Breast epithelium (tissue), 4 donors: ENCODE measurements around the gene MIXL1. TPM values are rescaled to one million over a fixed set of nuclear protein-coding genes. Genes with fewer than 3 reads are reported as not detected.

Source experiments
- DNase-seq, 2 donors: peaks; one replicate each; pipeline ENCODE4 v3.0.0-alpha.2; 2019; ENCODE audit warnings: low spot score in 2 of 2
- H3K27ac ChIP-seq, 2 donors: fragments of 200-600 bp; sonication (generic) in 1 of 2; one replicate each; pipeline ENCODE4 v1.5.1; 2016 to 2019; ENCODE audit warnings: mild to moderate bottlenecking in 1 of 2
- H3K27me3 ChIP-seq, 2 donors: fragments of 200-600 bp; sonication (generic) in 1 of 2; one replicate each; pipeline versions ENCODE4 v1.5.1 to v1.6.0; 2017 to 2019; ENCODE audit warnings: control low read depth in 1 of 2, mild to moderate bottlenecking in 1 of 2
- H3K36me3 ChIP-seq: fragments of 200-600 bp; one replicate; pipeline ENCODE4 v1.5.1; 2019
- H3K4me1 ChIP-seq, 2 donors: fragments of 200-600 bp; sonication (generic); one replicate each; pipeline ENCODE4 v1.5.1; 2016 to 2019; ENCODE audit warnings: control low read depth in 1 of 2
- H3K4me3 ChIP-seq, 3 donors: fragments of 200-600 bp; sonication (generic); 1 replicate in 2 of 3; 2 replicates in 1 of 3; pipeline ENCODE4 v1.5.1; 2016 to 2019; ENCODE audit warnings: mild to moderate bottlenecking in 3 of 3, moderate library complexity in 2 of 3
- H3K9me3 ChIP-seq, 2 donors: fragments of 200-600 bp; sonication (generic) in 1 of 2; one replicate each; pipeline ENCODE4 v1.5.1; 2016 to 2019; ENCODE audit warnings: control low read depth in 1 of 2
- POLR2A ChIP-seq: fragments of 450-650 bp; IDR thresholded peaks from one replicate; pipeline ENCODE4 v1.6.1; 2016; ENCODE audit warnings: antibody characterized with exemption, mild to moderate bottlenecking, moderate library complexity
- POLR2AphosphoS5 ChIP-seq, 3 donors: sonication (generic); formaldehyde crosslinking; IDR thresholded peaks; one replicate each; pipeline ENCODE4 v1.6.1; 2017; ENCODE audit warnings: antibody characterized with exemption in 3 of 3
- intact Hi-C: fragments of 100-400 bp; cut with DNase I; formaldehyde crosslinking; loops from one replicate; pipeline ENCODE4 v1.15.1; 2023; ENCODE audit warnings: low total_unique reads
- total RNA-seq, 3 donors: library from RNA; depleted of rRNA; stranded (reverse); fragments of >200 nt; gene quantifications; one replicate each; pipeline ENCODE4 v1.1.0, GENCODE V29; 2016
- TF ChIP-seq, protein P1 (sequence below), 3 donors: fragments of 450-650 bp; IDR thresholded peaks; one replicate each; pipeline ENCODE4 v1.5.1; 2016 to 2017; ENCODE audit warnings: antibody characterized with exemption in 3 of 3, mild to moderate bottlenecking in 3 of 3, moderate library complexity in 3 of 3

Gene MIXL1
- total RNA-seq, 3 donors from 2014 or later = not detected

DNA sequence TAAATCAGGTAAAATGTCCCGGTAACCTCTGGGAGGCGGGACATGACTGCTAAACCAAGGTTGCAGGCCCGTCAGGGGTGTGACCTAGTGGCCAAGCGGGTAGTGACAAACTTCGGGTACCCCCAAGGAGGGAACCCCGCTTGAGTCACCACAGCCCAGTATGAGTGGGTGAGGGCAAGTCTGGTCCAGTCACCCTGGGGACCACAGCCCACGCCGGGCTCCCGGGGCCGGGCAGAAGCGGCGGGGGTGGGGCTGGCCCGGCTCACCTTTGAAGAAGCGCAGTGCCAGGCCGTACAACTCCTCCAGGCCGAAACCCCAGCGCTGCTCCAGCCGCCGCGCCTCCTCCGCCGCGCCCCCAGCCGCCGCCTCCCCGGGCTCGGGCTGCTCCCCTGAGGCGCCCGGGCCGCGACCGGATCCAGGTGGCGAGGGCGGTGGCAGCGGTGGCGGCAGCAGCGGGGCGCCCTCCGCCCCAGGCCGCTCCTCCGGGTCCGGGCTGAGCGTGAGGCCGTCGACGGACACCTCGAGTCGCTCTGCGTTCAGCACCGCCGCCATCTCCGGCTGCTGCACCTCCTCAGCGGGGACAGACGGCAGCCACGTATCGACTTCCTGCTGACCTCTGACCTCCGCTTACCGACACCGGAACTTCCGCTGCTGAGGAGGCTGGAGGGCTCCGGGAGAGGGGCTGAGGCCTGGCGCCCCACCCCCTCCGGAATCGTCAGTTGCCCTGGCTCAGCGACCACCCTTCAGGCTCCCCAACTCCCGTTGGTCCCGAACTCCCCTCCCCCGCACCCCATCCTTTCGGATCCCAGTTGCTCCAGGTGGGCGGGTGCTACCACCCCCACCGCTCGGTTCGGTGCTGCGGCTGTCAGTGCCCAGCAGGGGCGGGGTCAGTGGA is 37.1 kb upstream of the MIXL1 start, which contains the start of gene ACBD3:
ACBD3 (minus strand) TSS at position 618 of the 895 bp plus-strand sequence; CDS start at position 552, 66 bp downstream.
- no peaks in the 10 kb centered on the region for H3K27me3 ChIP-seq
- intact Hi-C loops = loop anchor here (10.0 kb wide), 1 partner anchor 72 kb away; no protein-coding TSS in a partner anchor
- peak within 1 kb of the TSS; percentile 97 to 98 for H3K27ac ChIP-seq
- DNase-seq = peak; percentile 82 to 86
- H3K4me1 ChIP-seq = peaks cover 0 to 6% of the 10 kb centered on the region in 2 donors
- peak; percentile 85 to 96 (median 89) for TF ChIP-seq POLR2AphosphoS5 (IDR thresholded peaks at IDR 0.05)
- TF ChIP-seq, protein P1, sequence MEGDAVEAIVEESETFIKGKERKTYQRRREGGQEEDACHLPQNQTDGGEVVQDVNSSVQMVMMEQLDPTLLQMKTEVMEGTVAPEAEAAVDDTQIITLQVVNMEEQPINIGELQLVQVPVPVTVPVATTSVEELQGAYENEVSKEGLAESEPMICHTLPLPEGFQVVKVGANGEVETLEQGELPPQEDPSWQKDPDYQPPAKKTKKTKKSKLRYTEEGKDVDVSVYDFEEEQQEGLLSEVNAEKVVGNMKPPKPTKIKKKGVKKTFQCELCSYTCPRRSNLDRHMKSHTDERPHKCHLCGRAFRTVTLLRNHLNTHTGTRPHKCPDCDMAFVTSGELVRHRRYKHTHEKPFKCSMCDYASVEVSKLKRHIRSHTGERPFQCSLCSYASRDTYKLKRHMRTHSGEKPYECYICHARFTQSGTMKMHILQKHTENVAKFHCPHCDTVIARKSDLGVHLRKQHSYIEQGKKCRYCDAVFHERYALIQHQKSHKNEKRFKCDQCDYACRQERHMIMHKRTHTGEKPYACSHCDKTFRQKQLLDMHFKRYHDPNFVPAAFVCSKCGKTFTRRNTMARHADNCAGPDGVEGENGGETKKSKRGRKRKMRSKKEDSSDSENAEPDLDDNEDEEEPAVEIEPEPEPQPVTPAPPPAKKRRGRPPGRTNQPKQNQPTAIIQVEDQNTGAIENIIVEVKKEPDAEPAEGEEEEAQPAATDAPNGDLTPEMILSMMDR (IDR thresholded peaks at IDR 0.05) = no peak
- TF ChIP-seq POLR2A = peak; percentile 88
- no peaks in the 10 kb centered on the region for H3K36me3 ChIP-seq
- H3K4me3 ChIP-seq = peak within 1 kb of the TSS; percentile 84 to 92 (median 89)
- H3K9me3 ChIP-seq = no peaks in the 10 kb centered on the region

GRCh38 chr1:226187019-226187322 is 36.5 kb upstream of the MIXL1 start:
- Histone ChIP-seq H3K4me3 (peak overlapping the region; percentile 84 to 92 (median 89)), H3K27ac (peak overlapping the region; percentile 97 to 98), H3K9me3 (no peaks in the 10 kb centered on the region), H3K4me1 (peaks cover 0 to 6% of the 10 kb centered on the region in 2 donors), H3K27me3 (no peaks in the 10 kb centered on the region), H3K36me3 (no peaks in the 10 kb centered on the region)
- intact Hi-C loops = loop anchor here (10.0 kb wide), 1 partner anchor 72 kb away; no protein-coding TSS in a partner anchor
- no peak for DNase-seq
- no peak for TF ChIP-seq POLR2AphosphoS5 (IDR thresholded peaks at IDR 0.05)
- no peak for TF ChIP-seq POLR2A
- TF ChIP-seq, protein P1 (IDR thresholded peaks at IDR 0.05) = no peak

DNA sequence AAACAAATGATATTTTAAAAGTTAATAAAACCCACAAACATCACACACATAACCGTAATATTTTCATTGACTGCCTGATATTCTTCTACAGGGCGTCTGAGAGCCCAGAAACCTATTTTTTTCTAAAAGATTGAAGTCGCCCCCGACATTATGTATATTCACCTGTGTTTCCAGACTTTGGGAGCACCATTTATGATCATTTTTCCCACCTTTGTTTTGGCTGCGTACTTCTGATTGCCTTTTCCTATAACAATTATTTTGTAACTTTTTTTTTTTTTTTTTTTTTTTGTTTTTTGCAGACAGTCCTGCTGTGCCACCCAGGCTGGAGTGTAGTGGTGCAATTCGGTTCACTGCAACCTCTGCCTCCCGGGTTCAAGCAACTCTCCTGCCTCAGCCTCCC is 36.1 kb upstream of the MIXL1 start:
- Histone ChIP-seq H3K9me3 (no peaks in the 10 kb centered on the region), H3K4me3 (peak overlapping the region; percentile 84 to 92 (median 89)), H3K4me1 (peaks cover 0 to 6% of the 10 kb centered on the region in 2 donors), H3K27me3 (no peaks in the 10 kb centered on the region), H3K36me3 (no peaks in the 10 kb centered on the region), H3K27ac (peak overlapping the region in 1 of 2 donors; percentile 97)
- no peak for TF ChIP-seq POLR2A
- no peak for TF ChIP-seq POLR2AphosphoS5 (IDR thresholded peaks at IDR 0.05)
- TF ChIP-seq, protein P1 (IDR thresholded peaks at IDR 0.05) = no peak
- intact Hi-C loops = loop anchor here (10.0 kb wide), 1 partner anchor 73 kb away; no protein-coding TSS in a partner anchor
- DNase-seq = no peak

GRCh38 chr1:226195144-226195543 is 28.3 kb upstream of the MIXL1 start:
- DNase-seq = no peak
- no peak overlapping the region for H3K4me3 ChIP-seq
- H3K4me1 ChIP-seq = no peaks in the 10 kb centered on the region
- H3K27ac ChIP-seq = no peak overlapping the region
- no peaks in the 10 kb centered on the region for H3K27me3 ChIP-seq
- TF ChIP-seq POLR2AphosphoS5 (IDR thresholded peaks at IDR 0.05) (no peak), POLR2A (no peak)
- TF ChIP-seq, protein P1 (IDR thresholded peaks at IDR 0.05) = no peak
- H3K9me3 ChIP-seq = no peaks in the 10 kb centered on the region
- H3K36me3 ChIP-seq = no peaks in the 10 kb centered on the region
- intact Hi-C loops = no loop called here

DNA sequence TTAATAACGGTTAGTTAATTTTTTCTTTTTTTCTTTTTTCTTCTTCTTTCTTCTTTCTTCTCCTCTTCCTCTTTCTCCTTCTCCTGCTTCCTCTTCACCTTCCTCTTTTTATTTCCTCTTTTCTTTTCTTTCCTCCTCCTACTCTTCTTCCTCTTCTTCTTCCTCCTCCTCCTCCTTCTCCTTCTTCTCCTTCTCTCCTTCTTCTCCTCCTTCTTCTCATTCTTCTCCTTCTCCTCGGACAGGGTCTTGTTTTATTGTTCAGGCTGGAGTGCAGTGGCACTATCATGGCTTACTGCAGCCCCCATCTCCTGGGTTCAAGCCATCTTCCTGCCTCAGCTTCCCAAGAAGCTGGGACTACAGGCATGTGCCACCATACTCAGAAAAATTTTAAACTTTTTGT is 23.5 kb upstream of the MIXL1 start:
- Histone ChIP-seq H3K27me3 (no peaks in the 10 kb centered on the region), H3K4me1 (no peaks in the 10 kb centered on the region), H3K27ac (no peak overlapping the region), H3K4me3 (no peak overlapping the region), H3K36me3 (no peaks in the 10 kb centered on the region), H3K9me3 (no peaks in the 10 kb centered on the region)
- intact Hi-C loops = no loop called here
- no peak for DNase-seq
- TF ChIP-seq POLR2A (no peak), POLR2AphosphoS5 (IDR thresholded peaks at IDR 0.05) (no peak)
- TF ChIP-seq, protein P1 (IDR thresholded peaks at IDR 0.05) = no peak
